NCI-H774 (cell line): ENCODE data around the gene HSPG2.
"Not testable (repeated sequence)": the region's sequence is repeated elsewhere in the genome, so short reads cannot be mapped to it uniquely, and the experiment has no call there.

Experiments
- DNase-seq: peaks from one replicate; lab custom pipeline; 2025; lab: John Stamatoyannopoulos, UW

Gene HSPG2

DNA sequence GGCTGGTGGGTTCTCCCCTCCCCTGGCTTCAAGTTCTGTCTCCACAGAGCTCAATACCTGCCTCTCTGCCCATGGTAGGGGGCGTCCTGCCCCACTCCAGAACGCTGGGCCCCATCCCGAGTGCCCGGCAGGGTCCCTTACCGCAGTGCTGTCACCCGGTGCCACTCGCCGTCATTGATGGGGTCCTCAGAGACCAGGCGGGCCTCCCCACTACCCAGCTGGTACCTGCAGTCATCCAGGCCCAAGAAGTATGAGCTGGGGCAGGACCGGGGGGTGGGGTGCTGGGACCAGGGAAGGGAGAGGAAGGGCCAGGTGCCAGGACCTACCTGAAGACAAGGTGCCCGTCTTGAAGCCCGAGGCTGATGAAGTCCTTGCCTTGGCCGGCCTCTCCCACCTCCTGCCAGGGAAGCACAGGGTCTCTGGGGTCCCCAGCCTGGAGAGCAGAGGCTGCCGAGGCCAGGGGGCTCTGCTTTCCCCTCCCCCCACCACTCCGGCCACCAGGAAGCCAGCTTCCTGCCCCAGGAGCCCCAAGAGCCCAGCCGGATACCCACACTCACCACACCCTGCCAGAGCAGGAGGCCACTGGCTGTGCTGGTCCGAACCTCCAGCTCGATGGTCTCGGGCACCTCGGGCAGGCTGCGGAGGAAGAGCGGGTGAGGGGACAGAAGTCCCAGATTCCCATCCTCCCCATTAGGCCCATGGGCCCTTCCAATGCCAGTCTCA is 113.0 kb downstream of the HSPG2 start:
- DNase-seq = no peak

DNA sequence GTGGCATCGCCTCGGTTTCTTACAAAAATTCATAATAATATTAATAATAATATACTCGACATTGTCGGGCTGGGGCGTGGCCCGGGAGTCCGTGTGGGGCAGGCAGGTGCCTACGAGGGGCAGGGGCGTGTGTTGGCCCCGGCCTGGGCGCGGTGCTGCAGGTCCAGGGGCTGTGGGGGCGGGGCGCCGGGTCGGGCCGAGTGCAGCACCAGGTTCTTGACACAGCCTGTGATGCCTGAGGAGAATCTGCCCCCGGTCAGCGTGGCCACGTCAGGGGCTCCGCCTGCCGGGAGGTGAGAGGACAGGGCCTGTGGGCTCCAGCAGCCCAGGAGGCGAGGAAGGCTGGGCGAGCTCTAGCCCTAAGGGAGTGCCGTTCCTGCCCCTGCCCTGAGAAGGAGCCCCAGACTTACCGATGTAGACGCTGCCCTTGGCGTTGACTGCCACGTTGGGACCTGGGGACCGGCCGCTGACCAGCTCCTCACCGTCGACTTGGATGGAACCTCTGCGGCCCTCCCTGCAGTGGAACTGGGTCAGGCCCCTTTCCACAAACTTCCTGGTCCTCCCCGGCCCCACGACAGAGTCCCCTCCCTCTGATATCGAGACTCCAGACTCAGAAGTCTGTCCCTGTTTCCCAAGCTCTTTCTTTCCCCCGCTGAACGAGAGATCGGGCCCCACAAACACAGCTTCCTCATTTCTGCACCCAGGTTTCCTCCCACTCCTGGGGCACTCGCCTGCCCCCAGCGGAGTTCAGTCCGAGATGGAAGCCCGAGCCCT is 113.7 kb downstream of the HSPG2 start:
- no peak for DNase-seq

DNA sequence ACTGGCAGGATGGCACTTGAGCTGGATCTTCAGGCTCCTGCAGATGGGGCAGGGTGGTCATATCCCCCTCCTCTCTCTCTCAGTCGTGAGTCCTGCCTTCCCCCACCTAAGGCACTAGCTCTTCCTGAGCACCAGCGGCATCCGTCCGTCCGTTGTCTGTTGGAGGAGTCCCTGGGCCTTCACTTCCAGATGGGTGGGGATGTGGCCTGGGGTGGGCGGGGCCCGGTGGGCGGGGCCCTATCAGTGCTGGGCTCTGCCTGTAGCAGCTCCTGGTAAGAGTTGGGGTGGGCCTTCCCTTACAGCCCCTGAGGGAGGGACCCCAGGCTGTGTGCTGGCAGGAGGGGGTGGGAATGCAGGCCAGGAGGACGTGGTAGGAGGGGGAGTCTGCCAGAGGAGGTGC is 114.8 kb downstream of the HSPG2 start:
- DNase-seq = no peak

DNA sequence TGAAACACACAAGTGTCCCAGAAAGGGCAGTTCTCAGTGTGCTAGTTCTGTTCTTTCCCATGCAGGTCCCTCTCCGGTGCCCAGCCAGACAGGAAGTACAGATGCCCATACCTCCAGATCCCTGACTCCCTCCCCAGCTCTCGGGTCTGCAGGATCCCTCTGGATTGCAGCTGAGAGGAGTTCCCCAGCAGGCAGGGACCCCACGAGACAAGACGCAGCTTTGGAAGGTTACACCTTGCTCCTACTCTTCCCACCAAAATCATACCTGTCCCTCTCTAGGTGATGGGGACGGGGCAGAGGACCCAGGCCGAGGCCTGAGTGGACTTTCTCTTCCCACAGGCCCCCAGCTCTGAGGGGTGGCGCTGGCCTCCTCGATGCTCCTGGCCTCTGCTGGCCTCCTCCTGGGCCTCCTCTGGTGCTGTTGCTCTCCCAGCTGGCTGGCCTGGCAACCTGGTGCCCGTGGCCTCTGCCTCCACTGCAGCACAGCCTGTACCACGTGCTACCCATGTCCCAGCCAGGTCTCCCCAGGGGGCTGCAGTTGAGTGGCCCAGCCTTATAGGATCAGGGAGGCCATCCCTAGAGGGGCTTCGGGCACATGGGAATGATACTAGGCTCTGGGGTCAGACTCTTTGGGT is 115.6 kb downstream of the HSPG2 start:
- DNase-seq = no peak

DNA sequence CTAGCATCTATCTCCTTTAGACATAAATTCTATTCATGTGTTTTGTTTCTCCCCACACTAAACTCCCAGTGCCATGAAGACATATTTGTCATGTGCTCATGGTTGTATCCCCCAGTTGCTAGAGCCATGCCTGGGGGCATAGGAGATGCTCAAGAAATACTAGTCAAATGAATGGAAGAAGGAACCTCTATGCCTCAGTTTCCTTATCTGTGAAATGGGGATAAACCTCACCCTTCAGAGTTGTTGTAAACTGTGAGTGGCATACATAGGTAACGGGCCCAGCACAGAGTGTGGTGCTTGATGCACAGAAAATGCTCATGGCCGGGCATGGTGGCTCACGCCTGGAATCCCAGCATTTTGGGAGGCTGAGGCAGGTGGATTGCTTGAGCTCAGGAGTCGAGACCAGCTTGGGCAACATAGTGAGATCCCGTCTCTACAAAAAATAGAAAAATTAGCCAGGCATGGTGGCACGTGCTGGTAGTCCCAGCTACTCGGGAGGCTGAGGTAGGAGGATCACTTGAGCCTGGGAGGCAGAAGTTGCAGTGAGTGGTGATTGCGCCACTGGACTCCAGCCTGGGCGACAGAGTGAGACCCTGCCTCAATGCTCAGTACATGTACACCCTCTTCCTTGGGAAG is 116.4 kb downstream of the HSPG2 start:
- no peak for DNase-seq

DNA sequence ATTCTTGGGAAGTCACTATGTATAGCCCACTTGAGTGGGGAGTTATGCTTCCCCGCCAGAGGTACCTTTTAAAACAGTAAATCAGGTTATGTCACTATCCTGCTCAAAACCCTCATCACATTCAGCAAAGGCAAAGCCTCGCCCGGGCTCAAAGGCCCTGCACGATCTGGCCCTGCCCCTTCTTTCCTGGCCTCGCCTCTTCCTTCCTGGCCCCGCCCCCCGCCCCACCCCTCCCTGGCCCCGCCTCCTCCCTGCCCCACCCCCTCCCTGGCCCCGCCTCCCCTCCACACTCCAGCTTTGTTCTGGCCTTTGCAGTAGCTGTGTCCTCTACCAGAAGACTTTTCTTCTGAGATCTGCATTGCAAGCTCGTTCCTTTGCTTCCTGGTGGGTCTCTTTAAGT is 118.5 kb downstream of the HSPG2 start:
- no peak for DNase-seq

DNA sequence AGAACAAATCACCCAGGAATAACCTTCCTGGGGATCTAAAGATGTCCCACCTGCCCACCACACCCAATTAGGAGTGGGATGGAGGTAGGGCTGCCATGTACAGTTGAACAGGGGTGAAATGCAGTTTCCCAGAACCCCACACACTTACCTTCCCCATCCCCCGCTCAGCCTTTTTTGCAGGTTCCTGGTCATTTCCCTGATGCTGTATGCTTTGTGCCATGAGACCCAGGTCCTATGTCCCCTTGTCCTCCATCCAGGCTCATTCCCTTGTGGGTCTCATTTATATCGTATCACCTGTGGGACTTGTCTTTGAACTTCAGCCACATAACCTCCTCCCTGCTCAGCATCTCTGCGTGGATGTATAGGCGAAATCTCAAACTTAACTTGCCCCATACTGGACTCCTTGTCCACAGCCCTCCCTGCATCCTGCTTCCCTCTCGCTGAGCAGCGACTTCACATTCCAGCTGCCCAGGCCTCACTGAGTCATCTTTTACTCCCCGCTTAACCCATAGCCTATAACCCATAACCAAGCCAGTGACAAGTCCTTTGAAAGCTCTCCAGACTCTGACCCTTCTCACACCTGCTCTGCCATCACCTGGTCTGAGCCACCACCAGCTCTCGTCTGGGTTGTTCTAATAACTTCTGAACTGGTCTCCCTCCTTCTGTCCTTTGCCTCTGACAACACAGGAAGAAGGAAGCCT is 120.4 kb downstream of the HSPG2 start:
- DNase-seq = no peak

DNA sequence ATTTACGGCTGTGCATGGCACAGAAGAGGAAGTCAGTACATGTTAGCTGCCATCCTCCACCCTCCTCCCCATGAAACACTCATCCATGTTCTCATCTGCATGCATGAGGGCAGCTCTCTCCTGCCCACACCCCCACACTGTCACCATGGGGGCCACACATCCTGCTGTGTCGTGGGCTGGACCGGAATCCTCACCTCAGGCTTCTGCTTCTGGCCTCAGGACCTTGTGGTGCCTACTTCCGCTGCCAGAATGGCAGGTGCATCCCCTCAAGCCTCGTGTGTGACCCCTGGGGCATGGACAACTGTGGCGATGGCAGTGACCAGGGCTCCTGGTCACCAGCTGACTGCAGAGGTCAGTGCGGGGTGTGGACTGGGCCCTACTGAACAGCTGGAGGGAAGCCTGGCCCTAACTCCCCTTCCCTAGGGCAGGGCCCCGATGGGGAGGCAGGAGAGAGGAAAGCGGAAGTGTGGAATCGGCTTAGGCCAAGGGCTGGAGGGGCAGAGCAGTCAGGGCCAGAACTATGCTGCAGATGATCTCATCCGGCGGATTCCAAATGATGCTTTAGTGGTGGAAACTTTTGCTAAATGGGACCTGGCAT is 121.3 kb downstream of the HSPG2 start:
- DNase-seq = no peak

DNA sequence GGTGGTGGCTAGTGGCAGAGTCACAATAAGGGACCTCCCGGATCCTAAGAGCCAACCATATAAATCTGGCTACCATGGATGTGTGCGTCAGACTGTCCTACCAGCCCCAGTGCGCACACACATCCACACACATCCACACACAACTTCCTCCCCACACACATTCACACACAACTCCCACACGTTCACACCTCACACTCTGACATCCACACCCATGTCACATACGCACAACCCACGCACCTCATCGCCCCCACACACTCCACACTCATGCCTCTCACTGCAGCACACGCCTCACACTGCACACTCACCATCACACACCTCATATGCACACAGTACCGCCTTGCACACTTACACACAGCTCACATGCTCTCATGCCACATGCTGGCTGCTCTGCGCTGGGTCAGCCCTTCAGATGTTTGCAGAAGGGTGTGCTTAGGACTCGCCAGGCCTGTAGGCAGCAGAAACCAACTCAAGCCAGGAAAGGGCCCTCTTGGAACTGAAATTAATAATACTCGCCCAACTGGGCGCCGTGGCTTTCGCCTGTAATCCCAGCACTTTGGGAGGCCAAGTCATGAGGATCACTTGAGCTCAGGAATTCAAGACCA is 122.0 kb downstream of the HSPG2 start:
- no peak for DNase-seq

DNA sequence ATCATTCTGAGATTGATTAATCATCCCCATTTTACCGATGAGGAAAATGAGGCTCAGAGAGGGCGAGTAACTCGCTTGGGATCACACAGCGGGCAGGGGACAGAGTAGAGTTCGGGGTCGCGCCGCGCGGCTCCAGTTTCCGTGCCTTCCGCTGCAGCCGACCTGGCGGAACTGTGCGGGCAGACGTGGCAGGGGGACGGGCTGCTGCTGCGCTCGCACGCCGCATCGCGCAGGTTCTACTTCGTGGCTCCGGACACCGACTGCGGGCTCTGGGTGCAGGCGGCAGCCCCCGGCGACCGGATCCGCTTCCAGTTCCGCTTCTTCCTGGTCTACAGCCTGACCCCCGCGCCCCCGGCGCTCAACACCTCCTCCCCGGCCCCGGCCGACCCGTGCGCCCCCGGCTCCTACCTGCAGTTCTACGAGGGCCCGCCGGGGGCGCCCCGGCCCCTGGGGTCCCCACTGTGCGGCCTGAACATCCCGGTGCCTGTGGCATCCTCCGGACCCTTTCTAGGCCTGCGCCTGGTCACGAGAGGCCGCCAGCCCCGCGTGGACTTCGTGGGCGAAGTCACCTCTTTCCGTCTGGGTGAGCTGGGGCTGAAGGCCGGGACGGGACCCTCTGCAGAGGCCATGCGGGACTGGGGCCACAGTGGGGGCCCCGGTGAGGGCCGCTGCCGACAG is 122.7 kb downstream of the HSPG2 start:
- DNase-seq = no peak

DNA sequence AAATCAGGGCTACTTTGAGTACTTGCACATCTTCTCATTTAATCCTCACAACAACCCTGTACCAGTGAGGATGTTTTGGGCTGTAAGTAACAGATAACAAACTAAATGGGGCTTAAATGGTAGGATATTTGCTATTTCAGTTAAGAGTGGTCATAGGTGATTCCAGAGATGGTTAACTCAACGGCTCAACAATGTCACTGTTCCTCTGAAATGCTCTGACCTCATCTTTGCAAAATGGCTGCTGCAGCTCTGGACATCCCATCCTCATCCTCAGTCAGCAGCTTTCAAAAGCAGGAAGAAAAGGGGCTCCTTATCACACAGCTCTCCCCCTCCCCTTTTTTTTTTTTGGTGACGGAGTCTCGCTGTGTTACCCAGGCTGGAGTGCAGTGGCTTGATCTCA is 123.6 kb downstream of the HSPG2 start:
- no peak for DNase-seq

DNA sequence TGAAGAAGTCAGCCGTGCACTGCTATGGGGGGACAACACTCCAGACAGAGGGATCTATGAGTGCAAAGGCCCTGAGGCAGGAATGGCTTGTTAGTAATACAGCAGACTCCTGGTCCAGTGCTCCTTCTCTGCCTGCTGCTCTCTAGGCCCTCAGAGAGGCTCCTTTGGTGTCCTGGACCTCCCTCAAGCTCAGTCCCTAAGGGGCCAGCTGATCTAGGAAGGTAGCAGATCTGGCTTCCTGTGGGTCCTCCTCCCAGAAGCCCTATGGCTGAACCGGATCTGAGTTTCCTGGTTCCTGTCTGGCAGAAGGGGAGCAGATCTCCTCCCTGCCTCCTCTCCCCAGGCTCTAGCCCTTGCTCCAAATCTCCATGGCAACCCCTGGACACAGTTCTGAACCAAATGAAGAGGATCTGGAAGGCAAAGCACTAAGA is 125.2 kb downstream of the HSPG2 start, which contains the start of gene LDLRAD2:
LDLRAD2 (plus strand) TSS at position 391 of the 431 bp plus-strand sequence. CDS start 187 bp downstream, outside the sequence.
- DNase-seq = no peak

DNA sequence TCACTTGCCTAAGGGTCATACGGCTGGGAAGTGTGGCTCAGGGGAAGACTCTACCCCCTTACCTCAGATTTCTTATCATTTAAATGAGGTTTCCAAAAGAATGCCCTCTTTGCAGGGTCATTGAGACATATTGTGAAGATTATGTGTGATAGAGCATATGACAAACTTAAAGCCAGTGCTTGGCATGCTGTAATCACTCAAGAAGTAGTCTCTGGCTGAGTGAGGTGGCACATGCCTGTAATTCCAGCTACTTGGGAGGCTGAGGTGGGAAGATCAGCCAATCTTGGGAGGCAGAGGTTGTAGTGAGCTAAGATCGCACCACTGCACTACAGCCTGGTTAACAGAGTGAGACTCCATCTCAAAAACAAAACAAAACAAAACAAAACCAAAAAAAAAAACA is 132.6 kb downstream of the HSPG2 start:
- no peak for DNase-seq

DNA sequence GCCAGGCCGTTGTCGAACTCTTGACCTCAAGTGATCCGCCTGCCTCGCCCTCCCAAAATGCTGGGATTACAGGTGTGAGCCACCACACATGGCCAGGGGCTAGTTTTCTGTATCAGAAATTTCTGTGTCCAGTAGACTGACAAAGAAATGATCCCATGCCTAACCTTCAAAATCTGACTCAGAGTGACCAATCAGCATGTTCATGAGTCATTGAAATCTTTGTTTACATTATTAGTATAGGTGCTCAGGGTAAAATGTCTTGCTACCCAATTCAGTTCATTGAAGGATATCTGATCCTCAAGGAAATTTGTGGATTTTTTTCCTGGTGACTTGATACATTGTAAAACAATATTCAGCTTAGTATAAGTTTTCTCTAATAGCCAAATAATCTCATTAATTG is 136.0 kb downstream of the HSPG2 start:
- no peak for DNase-seq

DNA sequence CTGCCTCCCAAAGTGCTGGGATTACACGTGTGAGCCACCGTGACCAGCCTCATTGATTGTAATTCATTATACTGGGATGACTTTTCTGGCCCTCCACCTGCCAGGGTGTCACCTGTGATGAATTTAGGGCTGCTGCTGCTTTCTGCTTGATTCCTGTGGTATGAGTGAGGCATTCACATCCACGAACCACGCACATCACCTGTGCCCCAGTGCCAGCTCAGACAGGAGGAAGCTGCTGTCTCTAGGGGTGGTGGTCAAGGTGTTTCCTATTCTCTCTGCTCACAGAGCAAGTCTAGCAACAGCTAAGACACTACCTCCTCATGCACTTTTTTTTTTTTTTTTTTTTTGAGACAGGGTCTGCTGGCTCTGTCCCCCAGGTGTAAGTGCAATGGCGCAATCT is 137.4 kb downstream of the HSPG2 start:
- no peak for DNase-seq

DNA sequence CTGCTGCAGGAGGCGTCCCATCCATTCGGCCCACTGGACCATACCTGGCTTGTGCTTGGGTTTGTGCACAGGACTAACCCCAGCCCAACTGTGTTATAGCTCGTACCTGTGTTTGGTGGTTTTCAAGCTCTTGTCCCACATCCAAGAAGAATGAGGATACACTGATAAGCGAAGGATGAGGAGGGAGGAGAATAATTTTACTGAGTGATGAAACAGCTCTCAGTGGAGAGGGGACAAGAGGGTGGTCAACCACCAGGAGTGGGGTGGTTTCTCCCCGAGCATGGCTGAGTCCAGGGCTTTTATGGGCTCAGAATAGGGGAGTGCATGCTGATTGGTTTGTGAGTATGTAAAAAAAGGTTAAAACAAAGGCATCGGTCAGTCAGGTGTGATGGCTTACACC is 142.0 kb downstream of the HSPG2 start:
- no peak for DNase-seq

DNA sequence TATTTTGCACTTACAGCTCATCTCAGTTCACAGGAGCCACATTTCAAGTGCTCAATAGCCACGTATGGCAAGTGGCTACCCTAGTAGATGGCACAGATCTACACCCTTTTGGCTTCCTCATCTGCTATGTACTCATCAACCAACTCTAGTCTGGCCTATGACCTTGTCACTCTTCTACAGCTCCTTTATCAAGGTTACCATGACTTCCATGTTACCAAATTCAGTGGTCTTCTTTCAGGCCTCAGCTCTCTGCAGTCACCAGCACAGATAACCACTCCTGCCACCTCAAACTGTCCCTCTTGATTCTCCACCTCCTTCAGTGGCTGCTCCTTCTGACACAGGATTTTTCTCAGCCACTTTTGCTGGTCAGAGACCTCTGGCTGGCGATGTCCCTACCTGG is 142.5 kb downstream of the HSPG2 start:
- DNase-seq = no peak

DNA sequence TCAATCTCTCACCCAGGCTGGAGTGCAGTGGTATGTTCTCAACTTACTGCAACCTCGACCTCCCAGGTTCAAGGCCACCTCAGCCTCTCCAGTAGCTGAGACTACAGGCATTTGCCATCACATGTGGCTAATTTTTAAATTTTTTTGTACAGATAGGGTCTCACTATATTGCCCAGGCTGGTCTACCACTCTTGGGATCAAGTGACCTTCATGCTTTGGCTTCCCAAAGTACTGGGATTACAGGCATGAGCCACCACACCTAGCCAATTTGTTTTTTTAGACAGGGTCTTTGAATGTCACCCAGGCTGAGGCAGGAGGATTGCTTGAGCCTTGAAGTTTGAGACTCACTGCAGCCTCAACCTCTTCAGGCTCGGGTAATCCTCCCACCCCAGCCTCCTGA is 144.0 kb downstream of the HSPG2 start:
- no peak for DNase-seq

DNA sequence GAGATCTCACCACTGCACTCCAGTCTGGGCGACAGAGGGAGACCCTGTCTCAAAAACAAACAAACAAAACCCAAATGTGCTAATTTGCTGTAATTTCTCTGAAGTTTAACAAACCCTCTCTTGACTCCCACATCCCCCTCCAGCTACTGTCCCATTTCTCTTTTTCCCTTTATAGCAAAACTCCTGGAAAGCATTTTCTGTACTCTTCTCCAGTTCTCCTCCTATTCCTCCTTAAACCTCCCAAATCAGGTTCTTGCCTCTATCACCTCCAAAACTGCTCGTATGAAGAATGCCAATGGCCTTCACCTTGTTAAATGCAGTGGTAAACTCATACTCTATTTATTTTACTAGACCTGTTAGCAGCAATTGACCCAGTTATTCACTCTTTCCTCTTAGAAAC is 150.5 kb downstream of the HSPG2 start:
- DNase-seq = no peak

DNA sequence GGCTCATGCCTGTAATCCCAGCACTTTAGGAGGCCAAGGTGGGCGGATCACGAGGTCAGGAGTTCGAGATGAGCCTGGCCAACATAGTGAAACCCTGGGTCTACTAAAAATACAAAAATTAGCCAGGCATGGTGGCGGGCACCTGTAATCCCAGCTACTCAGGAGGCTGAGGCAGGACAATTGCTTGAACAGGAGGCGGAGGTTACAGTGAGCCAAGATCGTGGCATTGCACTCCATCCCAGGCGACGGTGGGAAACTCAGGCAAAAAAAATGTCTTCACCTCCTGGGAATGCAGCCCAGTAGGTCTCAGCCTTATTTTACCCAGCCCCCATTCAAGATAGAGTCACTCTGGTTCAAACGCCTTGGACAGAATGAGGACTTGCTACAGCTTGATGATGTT is 151.3 kb downstream of the HSPG2 start:
- not testable (repeated sequence) for DNase-seq
